ENCODE results near the gene TTR. TPM values are rescaled to one million over a fixed set of nuclear protein-coding genes. Genes with fewer than 3 reads are reported as not detected.

TTR gene
- total RNA-seq, 1 donor from 2014 or later, result not detected

- FAIRE-seq (no peak), DNase-seq (ENCODE audit: low read depth) (peak; percentile 48)
- Histone ChIP-seq H3K27me3 (ENCODE audit: control insufficient read depth, insufficient read depth, low read length) (no peaks in the 10 kb centered on the region), H3K36me3 (ENCODE audit: control insufficient read depth, insufficient read depth, low read length) (no peaks in the 10 kb centered on the region), H3K4me3 (ENCODE audit: low read depth, low read length) (no peak overlapping the region)
- peak; percentile 48 for TF ChIP-seq CTCF (IDR thresholded peaks at IDR 0.05; ENCODE audit: insufficient read depth, low read length, severe bottlenecking)
These were observed 18.9 kb downstream of the TTR start for GRCh38 chr18:31610286-31611205.

GRCh38 chr18:31611511-31611910, 19.8 kb downstream of the TTR start:
- DNase-seq (ENCODE audit: low read depth) (no peak), FAIRE-seq (no peak)
- no peak overlapping the region for H3K4me3 ChIP-seq (ENCODE audit: low read depth, low read length)
- no peaks in the 10 kb centered on the region for H3K36me3 ChIP-seq (ENCODE audit: control insufficient read depth, insufficient read depth, low read length)
- TF ChIP-seq CTCF (IDR thresholded peaks at IDR 0.05; ENCODE audit: insufficient read depth, low read length, severe bottlenecking), result no peak
- H3K27me3 ChIP-seq (ENCODE audit: control insufficient read depth, insufficient read depth, low read length), result no peaks in the 10 kb centered on the region

GRCh38 chr18:31612124-31612523, 20.4 kb downstream of the TTR start:
- no peaks in the 10 kb centered on the region for H3K36me3 ChIP-seq (ENCODE audit: control insufficient read depth, insufficient read depth, low read length)
- no peak for DNase-seq (ENCODE audit: low read depth)
- H3K27me3 ChIP-seq (ENCODE audit: control insufficient read depth, insufficient read depth, low read length), result no peaks in the 10 kb centered on the region
- no peak for TF ChIP-seq CTCF (IDR thresholded peaks at IDR 0.05; ENCODE audit: insufficient read depth, low read length, severe bottlenecking)
- H3K4me3 ChIP-seq (ENCODE audit: low read depth, low read length), result no peak overlapping the region
- FAIRE-seq, result no peak

- no peak for TF ChIP-seq CTCF (IDR thresholded peaks at IDR 0.05; ENCODE audit: insufficient read depth, low read length, severe bottlenecking)
- FAIRE-seq, result no peak
- Histone ChIP-seq H3K27me3 (ENCODE audit: control insufficient read depth, insufficient read depth, low read length) (no peaks in the 10 kb centered on the region), H3K36me3 (ENCODE audit: control insufficient read depth, insufficient read depth, low read length) (no peaks in the 10 kb centered on the region), H3K4me3 (ENCODE audit: low read depth, low read length) (no peak overlapping the region)
- no peak for DNase-seq (ENCODE audit: low read depth)
These were observed 22.4 kb downstream of the TTR start for GRCh38 chr18:31614044-31614443.

GRCh38 chr18:31616586-31616985, 24.9 kb downstream of the TTR start:
- H3K27me3 ChIP-seq (ENCODE audit: control insufficient read depth, insufficient read depth, low read length), result no peaks in the 10 kb centered on the region
- H3K36me3 ChIP-seq (ENCODE audit: control insufficient read depth, insufficient read depth, low read length), result no peaks in the 10 kb centered on the region
- FAIRE-seq (no peak), DNase-seq (ENCODE audit: low read depth) (no peak)
- no peak for TF ChIP-seq CTCF (IDR thresholded peaks at IDR 0.05; ENCODE audit: insufficient read depth, low read length, severe bottlenecking)
- H3K4me3 ChIP-seq (ENCODE audit: low read depth, low read length), result no peak overlapping the region
